Activated CD4-positive, alpha-beta T cell treated with anti-CD3 and anti-CD28 coated beads, Interleukin-2, Interleukin-4, amounts not matched to agents 100 ng/mL and 50 ng/mL, durations not matched to agents 16 hours and 8 hours (primary cell): Measurements from ENCODE around the gene SLX4.

Experiments
- DNase-seq: peaks from one replicate; pipeline ENCODE4 v3.0.0-alpha.2; 2020; ENCODE audit warnings: low spot score

SLX4 gene

DNA sequence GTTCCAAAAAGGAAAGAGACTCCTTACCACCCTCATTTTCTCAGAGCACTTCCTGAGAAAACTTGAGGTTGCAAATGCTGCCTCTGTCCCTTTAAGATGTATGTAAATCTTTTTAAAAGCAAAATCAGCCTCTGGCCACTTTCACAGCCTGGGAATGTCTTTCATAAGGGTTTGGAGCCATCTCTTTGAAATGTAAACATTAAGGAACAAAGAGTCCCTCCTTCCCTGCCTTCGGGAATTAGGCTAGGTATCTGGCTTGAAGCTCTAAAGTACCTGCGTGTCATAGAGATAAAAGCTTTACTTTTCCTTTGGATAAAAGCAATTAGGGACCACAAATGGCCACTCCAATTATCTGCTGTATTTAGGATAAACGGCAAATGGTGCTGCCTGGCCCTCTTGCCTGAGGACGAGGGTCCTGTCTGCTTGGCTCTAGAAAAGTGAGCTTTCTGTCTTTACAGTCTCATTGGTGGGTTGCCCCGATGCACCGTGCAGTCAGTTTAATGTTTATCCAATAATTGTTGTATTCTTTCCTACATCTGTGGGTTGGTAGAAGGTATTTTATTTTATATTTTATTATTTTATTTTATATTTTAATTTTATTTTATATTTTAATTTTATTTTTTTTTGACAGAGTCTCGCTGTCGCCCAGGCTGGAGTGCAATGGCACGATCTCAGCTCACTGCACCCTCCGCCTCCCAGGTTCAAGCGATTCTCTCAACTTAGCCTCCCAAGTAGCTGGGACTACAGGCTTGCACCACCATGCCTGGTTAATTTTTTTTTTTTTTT lies 58.1 kb downstream of the SLX4 start:
- no peak for DNase-seq

DNA sequence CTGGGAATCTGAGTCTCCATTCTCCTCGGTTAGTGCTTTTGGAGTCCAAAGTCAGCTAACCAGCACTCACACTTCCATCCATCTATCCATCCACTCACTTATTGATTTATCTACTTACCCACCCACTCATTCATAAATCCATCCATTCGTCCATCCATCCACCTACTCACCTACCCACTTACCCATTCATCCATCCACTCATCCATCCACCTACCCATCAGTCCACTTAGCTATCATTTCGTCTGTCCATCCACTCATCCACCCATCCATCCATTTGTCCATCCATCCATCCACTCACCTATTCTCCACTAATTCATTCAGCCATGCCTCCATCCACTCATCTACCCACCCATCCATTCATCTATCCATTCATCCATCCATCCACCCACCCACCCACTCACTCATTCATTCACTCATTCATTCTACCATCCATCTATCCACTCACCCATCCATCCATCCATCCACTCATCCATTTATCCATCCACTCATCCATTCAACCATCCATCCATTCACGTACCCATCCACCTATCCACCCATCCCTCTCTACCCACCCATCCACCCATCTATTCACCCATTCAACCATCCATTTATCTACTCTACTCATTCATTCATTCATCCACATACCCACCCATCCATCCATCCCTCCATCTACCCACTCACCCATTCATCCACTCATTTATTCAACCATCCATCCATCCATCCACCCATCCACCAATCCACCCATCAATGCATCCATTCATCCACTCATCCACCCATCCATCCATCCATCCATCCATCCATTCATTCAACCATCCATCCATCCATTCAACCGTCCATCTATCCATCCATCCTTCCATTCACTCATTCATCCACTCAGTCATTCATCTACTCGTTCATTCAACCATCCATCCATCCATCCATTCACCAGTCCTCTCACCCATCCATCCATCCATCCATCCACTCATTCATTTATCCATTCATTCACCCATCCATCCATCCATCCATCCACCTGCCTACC lies 60.3 kb downstream of the SLX4 start:
- no peak for DNase-seq

GRCh38 chr16:3549906-3550305 lies 61.5 kb downstream of the SLX4 start:
- DNase-seq: no peak

DNA sequence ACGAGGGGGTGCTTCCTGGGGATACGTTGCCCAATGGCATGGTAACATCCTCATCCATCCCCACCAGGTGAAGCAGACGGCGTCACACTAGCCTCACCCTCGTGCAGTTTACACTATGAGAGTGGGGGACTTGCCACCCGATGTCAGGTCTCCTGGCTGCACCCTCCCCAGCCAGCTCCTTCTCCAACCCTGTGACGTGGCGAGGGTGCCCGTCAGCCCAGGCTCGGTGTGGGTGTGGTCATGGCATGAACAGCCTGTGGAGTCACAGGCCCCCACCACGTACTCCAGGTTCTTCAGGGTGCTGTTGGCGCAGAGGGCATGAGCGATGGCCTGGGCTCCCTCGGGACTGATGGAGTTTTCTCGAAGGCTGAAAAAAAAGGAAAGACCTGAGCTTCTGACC lies 62.5 kb downstream of the SLX4 start:
- no peak for DNase-seq

DNA sequence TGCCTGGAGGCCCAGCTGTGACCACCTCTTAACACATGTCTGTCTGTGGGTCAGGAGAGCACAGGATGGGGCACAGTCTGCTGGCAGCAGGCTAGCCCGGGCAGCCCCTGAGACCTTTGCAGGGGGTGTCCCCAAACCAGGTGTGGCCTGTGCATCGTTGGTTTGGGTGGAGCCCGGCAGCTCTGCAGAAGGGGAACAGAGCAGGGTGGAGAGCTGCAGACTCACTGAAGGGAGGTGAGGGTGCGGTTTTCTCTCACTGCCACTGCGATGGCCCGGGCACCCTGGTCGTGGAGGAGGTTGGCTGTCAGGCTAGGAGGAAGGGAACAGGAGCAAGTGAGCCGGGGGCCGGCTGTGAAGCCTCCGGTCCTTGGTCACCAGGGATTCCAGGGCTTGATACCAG lies 63.0 kb downstream of the SLX4 start:
- DNase-seq: no peak

- DNase-seq: no peak
Measured at GRCh38 chr16:3546986-3547682, 64.3 kb downstream of the SLX4 start.

GRCh38 chr16:3542601-3543373 lies 68.6 kb downstream of the SLX4 start:
- no peak for DNase-seq

DNA sequence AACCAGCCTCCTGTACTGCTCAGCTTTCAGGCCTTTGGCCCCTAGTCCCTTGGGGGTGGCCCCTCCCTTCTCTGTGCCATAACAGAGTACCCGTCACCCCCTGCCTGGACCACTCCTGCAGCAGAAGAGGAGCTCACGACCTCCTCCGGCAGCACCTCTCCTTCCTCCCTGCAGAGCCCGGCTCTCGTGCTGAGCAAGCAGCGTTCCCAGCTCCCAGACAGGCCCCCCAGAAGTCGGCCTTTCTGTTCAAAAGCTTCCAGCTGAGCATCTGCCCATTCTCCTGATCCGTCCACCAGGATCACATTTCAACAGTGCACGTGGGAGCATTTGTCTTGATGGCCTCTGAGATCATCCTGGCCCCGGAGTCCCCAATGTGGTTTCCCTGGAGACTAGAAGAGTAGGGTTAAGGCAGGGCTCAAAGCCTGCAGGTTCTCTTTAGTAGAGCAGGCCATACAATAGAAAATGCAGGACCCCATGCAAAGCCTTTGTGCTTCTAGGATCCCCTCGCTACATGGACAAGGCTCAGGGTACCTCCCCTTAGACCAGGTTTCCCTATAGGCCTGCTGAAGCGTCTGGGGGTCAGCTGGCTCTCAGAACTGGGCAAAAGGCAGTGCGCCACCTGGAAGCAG lies 69.8 kb downstream of the SLX4 start:
- no peak for DNase-seq

- DNase-seq: no peak
Measured at GRCh38 chr16:3538222-3538621, 73.2 kb downstream of the SLX4 start.

DNA sequence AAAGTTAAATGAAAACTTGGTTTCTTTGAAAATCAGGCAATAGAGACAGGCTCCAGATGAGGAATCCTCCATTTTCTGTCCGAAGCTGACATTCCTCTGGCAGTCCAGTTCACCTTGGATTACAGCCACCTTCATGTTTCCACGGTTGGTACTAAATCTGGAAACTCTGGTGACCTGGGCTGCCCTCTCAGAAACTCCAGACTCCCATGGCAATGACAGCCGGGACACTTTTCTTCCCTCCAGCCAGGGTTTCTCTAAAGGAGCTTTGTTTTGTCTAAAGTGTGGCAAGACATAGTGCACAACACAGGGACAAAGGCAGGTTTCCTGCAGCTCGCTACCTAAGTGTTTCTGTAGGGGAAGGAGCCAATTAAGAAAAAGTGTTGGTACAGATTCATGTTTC lies 74.6 kb downstream of the SLX4 start:
- no peak for DNase-seq

GRCh38 chr16:3536271-3536731 lies 75.1 kb downstream of the SLX4 start:
- no peak for DNase-seq

- no peak for DNase-seq
Measured at GRCh38 chr16:3534126-3534525, 77.3 kb downstream of the SLX4 start.

- no peak for DNase-seq
Measured at GRCh38 chr16:3532741-3533140, 78.7 kb downstream of the SLX4 start.
